ENCODE results near the gene ZNF660.

The ZNF660 gene

GRCh38 chr3:44642337-44642736, 57.6 kb downstream of the ZNF660 start:
- DNase-seq, result no peak

GRCh38 chr3:44643024-44643423, 58.3 kb downstream of the ZNF660 start:
- DNase-seq, result no peak

GRCh38 chr3:44647771-44648170, 63.0 kb downstream of the ZNF660 start:
- no peak for DNase-seq

GRCh38 chr3:44648564-44649229, 63.9 kb downstream of the ZNF660 start, which contains the start of gene ZNF35:
ZNF35 (plus strand) TSS chr3:44648732; CDS start chr3:44651068, 2,336 bp downstream.
- DNase-seq, result no peak
